Endothelial cell of umbilical vein (primary cell): ENCODE data around the gene RBM39. TPM values are rescaled to one million over a fixed set of nuclear protein-coding genes. Genes with fewer than 3 reads are reported as not detected.

ENCODE experiments used
- BruUV-seq: library from RNA; stranded (reverse); fragments of 400-500 nt; replicated peaks from 2 replicates; lab custom pipeline; 2021; lab: Mats Ljungman, UMichigan
- CTCF ChIA-PET: fragments of 300-600, 350-600 bp; sonication (Branson Sonifier 250); formaldehyde crosslinking; loops from one replicate; lab custom pipeline; 2021; ENCODE audit warnings: antibody characterized with exemption, inconsistent platforms; lab: Charles Lee
- POLR2A ChIA-PET: fragments of 300-600, 350-600 bp; sonication (Branson Sonifier 250); formaldehyde crosslinking; loops from one replicate; lab custom pipeline; 2021; ENCODE audit warnings: antibody characterized with exemption, inconsistent platforms; lab: Charles Lee
- DNase-seq: peaks from one replicate; pipeline ENCODE4 v3.0.0-alpha.2; 2011; ENCODE audit warnings: low read depth, low spot score
- FAIRE-seq: peaks from 2 replicates; lab custom pipeline; 2011; peaks lifted over from hg19 to GRCh38; lab: Jason Lieb, UNC
- H2AFZ ChIP-seq: 2 replicates; pipeline ENCODE4 v1.6.0; 2012; ENCODE audit warnings: low read depth, low read length, control low read depth, inconsistent platforms
- H3K27ac ChIP-seq: 2 replicates; pipeline ENCODE4 v1.5.1; 2011; ENCODE audit warnings: low read depth, mild to moderate bottlenecking, control low read depth, low read length, moderate library complexity; ENCODE audit not compliant: insufficient read depth
- H3K27me3 ChIP-seq, 2 experiments: 2 replicates each; pipeline versions ENCODE4 v1.6.0 to v1.6.1; 2011; ENCODE audit warnings: low read length in 2 of 2, mixed read lengths in 1 of 2; ENCODE audit not compliant: control insufficient read depth in 2 of 2, insufficient read depth in 2 of 2
- H3K36me3 ChIP-seq, 2 experiments: 2 replicates in 1 of 2; 3 replicates in 1 of 2; pipeline ENCODE4 v1.5.1; 2011; ENCODE audit warnings: low read length in 2 of 2, mild to moderate bottlenecking in 1 of 2, moderate library complexity in 1 of 2; ENCODE audit not compliant: control insufficient read depth in 2 of 2, insufficient read depth in 2 of 2; ENCODE audit errors: extremely low read depth in 1 of 2
- H3K4me1 ChIP-seq: 3 replicates; pipeline ENCODE4 v1.5.1; 2011; ENCODE audit warnings: mild to moderate bottlenecking, low read length; ENCODE audit not compliant: control insufficient read depth, insufficient read depth; ENCODE audit errors: extremely low read depth
- H3K4me2 ChIP-seq: 2 replicates; pipeline ENCODE4 v1.6.1; 2011; ENCODE audit warnings: low read length, control low read depth, mixed read lengths; ENCODE audit not compliant: insufficient read depth
- H3K4me3 ChIP-seq, 3 experiments: fragments of 200-600 bp in 1 of 3; sonication (generic), shearing (Covaris generic) in 1 of 3; replicated peaks in 1 of 3; 2 replicates each; pipeline ENCODE4 v1.5.1; 2011 to 2016; ENCODE audit warnings: control low read depth in 3 of 3, low read length in 3 of 3, mild to moderate bottlenecking in 2 of 3, inconsistent platforms in 1 of 3, low read depth in 1 of 3, moderate library complexity in 1 of 3; ENCODE audit not compliant: insufficient read depth in 1 of 3
- H3K79me2 ChIP-seq: 2 replicates; pipeline ENCODE4 v1.6.0; 2012; ENCODE audit warnings: low read length, inconsistent platforms; ENCODE audit not compliant: control insufficient read depth, insufficient read depth
- H3K9ac ChIP-seq: replicated peaks from 2 replicates; pipeline ENCODE3; 2011; ENCODE audit warnings: low read length, control low read depth; ENCODE audit not compliant: insufficient read depth; ENCODE audit errors: extremely low read depth
- H3K9me1 ChIP-seq: replicated peaks from 3 replicates; pipeline ENCODE4 v1.6.0; 2011; ENCODE audit warnings: mild to moderate bottlenecking, low read length; ENCODE audit not compliant: control insufficient read depth, insufficient read depth; ENCODE audit errors: extremely low read depth
- H3K9me3 ChIP-seq: replicated peaks from 2 replicates; pipeline ENCODE4 v1.5.1; 2012; ENCODE audit warnings: low read length, inconsistent platforms; ENCODE audit not compliant: control insufficient read depth, insufficient read depth
- H4K20me1 ChIP-seq: replicated peaks from 2 replicates; pipeline ENCODE3; 2011; ENCODE audit warnings: mild to moderate bottlenecking, low read length; ENCODE audit not compliant: control insufficient read depth, insufficient read depth; ENCODE audit errors: extremely low read depth
- CTCF ChIP-seq, 2 donors: IDR thresholded peaks; 1 replicate in 1 of 2; 2 replicates in 1 of 2; pipeline ENCODE4 v1.5.1; 2011; ENCODE audit warnings: low read length in 2 of 2, mild to moderate bottlenecking in 2 of 2, moderate library complexity in 2 of 2, control low read depth in 1 of 2, inconsistent platforms in 1 of 2, low read depth in 1 of 2; ENCODE audit not compliant: insufficient read depth in 1 of 2; ENCODE audit errors: extremely low read depth in 1 of 2
- EZH2 ChIP-seq: IDR thresholded peaks from 2 replicates; pipeline ENCODE4 v1.6.1; 2012; ENCODE audit warnings: borderline replicate concordance, low read depth, mild to moderate bottlenecking, moderate library complexity, low read length, inconsistent platforms; ENCODE audit not compliant: severe bottlenecking
- FOS ChIP-seq: IDR thresholded peaks from 2 replicates; pipeline ENCODE4 v1.6.1; 2011; ENCODE audit warnings: mild to moderate bottlenecking, low read length, moderate library complexity, borderline replicate concordance; ENCODE audit not compliant: insufficient read depth
- GATA2 ChIP-seq: IDR thresholded peaks from 2 replicates; pipeline ENCODE4 v1.7.0; 2011; ENCODE audit warnings: low read depth, mild to moderate bottlenecking, moderate library complexity, mixed read lengths, low read length; ENCODE audit not compliant: insufficient read length, insufficient read depth
- JUN ChIP-seq: IDR thresholded peaks from 2 replicates; pipeline ENCODE4 v1.6.1; 2011; ENCODE audit warnings: borderline replicate concordance, low read depth; ENCODE audit not compliant: insufficient read length, insufficient read depth
- MAX ChIP-seq: IDR thresholded peaks from 2 replicates; pipeline ENCODE4 v1.6.1; 2011; ENCODE audit not compliant: insufficient read depth, insufficient read length
- MYC ChIP-seq: IDR thresholded peaks from one replicate; pipeline ENCODE4 v1.6.1; 2011; ENCODE audit warnings: mild to moderate bottlenecking, low read depth, low read length
- POLR2A ChIP-seq: IDR thresholded peaks from 2 replicates; pipeline ENCODE4 v1.6.1; 2012; ENCODE audit warnings: low read depth, mild to moderate bottlenecking, control low read depth, low read length
- POLR2AphosphoS5 ChIP-seq: IDR thresholded peaks from 2 replicates; pipeline ENCODE4 v1.6.1; 2012; ENCODE audit warnings: low read depth, mild to moderate bottlenecking, control low read depth, low read length, moderate library complexity; ENCODE audit not compliant: insufficient read depth
- dilution Hi-C: fragments of 300-500 bp; cut with MboI; formaldehyde crosslinking; loops from one replicate; pipeline ENCODE4 v1.15.0; 2019; ENCODE audit warnings: low sequenced_read_pairs; ENCODE audit not compliant: extremely low pct_ligation_motif_present
- intact Hi-C: fragments of 100-400 bp; cut with micrococcal nuclease; formaldehyde crosslinking; loops from one replicate; pipeline ENCODE4 v1.10.0; 2022
- polyA plus RNA-seq, 4 experiments: library from polyadenylated mRNA; depleted of rRNA in 3 of 4; stranded (reverse) in 3 of 4; unstranded in 1 of 4; fragments of >200 nt; gene quantifications; 2 replicates each; pipeline versions ENCODE4 v1.2.1 to v1.2.3, GENCODE V29; 2011 to 2012; ENCODE audit warnings: missing spikeins in 1 of 4
- total RNA-seq: library from RNA; stranded (reverse); gene quantifications from 2 replicates; pipeline ENCODE4 v1.2.3, GENCODE V29; 2021

The RBM39 gene
- total and polyA plus RNA-seq, 2 donors (not counting 3 experiments of a cell fraction or from before 2014, with no cell fraction given): 106 to 309 TPM

DNA sequence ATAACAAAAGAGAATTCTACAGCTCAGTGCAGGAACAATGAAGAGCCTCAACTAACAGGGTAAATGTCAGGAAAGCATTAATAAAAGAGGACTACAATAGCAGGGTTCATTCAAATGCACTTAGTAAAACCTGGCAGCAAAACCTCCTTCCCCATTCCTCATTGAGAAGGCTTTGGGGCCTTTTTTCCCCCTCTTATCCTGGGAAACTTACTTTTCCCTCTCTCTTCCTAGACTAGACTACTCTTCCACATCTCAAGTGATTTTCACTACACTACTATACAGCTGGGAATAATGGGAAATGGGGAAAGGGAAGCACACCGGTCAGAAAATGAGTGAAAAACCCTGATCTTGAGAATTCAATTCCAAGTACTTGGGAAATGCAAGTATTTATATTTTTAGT lies 32.8 kb downstream of the RBM39 start:
- no peak overlapping the region for H3K9ac ChIP-seq
- peaks cover 13% of the 10 kb centered on the region for H4K20me1 ChIP-seq
- no peaks in the 10 kb centered on the region for H3K9me3 ChIP-seq
- FAIRE-seq (no peak), DNase-seq (no peak)
- peaks cover 51% of the 10 kb centered on the region for H3K79me2 ChIP-seq
- intact Hi-C loops (no loop called here), dilution Hi-C loops (no loop called here)
- no peak for TF ChIP-seq JUN
- no peak for TF ChIP-seq POLR2AphosphoS5
- TF ChIP-seq CTCF (IDR thresholded peaks at IDR 0.05; ENCODE audit: extremely low read depth in 1 of 2, insufficient read depth in 1 of 2, low read depth in 1 of 2, low read length in 2 of 2): no peak
- no peak for TF ChIP-seq MAX
- TF ChIP-seq MYC: no peak
- no peak for TF ChIP-seq EZH2
- no peak for TF ChIP-seq GATA2
- TF ChIP-seq FOS: no peak
- no peak for TF ChIP-seq POLR2A
- H3K36me3 ChIP-seq: peaks cover 20 to 67% of the 10 kb centered on the region in 2 experiments
- no peak overlapping the region for H2AFZ ChIP-seq
- no peak overlapping the region for H3K27ac ChIP-seq
- no TSS peak for BruUV-seq
- no peaks in the 10 kb centered on the region for H3K9me1 ChIP-seq
- no peaks in the 10 kb centered on the region for H3K27me3 ChIP-seq
- ChIA-PET CTCF (interaction anchor here (1.3 to 1.6 kb wide), 2 partner anchors 10 to 175 kb away, joined by 3 to 6 read pairs; partner anchors contain the start of genes NFS1 and ROMO1), POLR2A (no interaction called here)
- no peaks in the 10 kb centered on the region for H3K4me1 ChIP-seq
- no peak overlapping the region for H3K4me2 ChIP-seq
- no peak overlapping the region for H3K4me3 ChIP-seq
